IPS-11a (cell line): ENCODE data around the gene RNF223.
"Not testable (repeated sequence)": the region's sequence is repeated elsewhere in the genome, so short reads cannot be mapped to it uniquely, and the experiment has no call there.

Source experiments
- H3K4me3 ChIP-seq: one replicate; pipeline ENCODE4 v1.5.1; 2013; ENCODE audit warnings: low read depth, low read length, control low read depth

Gene RNF223

GRCh38 chr1:1031659-1032235 lies 42.4 kb downstream of the RNF223 start:
- H3K4me3 ChIP-seq, result no peak overlapping the region

DNA sequence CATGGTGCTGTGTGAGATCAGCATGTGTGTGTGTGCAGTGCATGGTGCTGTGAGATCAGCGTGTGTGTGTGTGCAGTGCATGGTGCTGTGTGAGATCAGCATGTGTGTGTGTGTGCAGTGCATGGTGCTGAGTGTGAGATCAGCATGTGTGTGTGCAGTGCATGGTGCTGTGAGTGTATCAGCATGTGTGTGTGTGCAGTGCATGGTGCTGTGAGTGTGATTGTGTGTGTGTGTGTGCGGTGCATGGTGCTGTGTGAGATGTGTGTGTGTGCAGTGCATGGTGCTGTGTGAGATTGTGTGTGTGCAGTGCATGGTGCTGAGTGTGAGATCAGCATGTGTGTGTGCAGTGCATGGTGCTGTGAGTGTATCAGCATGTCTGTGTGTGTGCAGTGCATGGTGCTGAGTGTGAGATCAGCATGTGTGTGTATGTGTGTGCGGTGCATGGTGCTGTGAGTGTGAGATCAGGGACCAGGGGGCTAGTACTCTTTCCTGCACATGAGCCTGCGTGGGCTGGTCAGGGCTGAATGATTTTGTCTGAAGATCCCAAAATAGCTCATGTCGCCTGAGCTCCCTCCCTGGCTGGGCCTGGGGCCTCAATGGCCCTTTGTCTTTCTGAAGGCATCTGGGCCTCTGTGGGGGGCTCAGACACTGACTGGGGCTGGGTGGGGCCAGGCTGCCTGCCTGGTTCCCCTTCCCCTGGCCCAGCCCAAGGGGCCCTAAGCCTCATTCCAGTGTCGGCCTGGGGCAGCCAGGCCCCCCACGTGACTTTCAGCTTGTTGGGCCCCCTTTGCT lies 43.0 kb downstream of the RNF223 start:
- not testable (repeated sequence) for H3K4me3 ChIP-seq

GRCh38 chr1:1027791-1028190 lies 46.3 kb downstream of the RNF223 start:
- H3K4me3 ChIP-seq, result no peak overlapping the region

GRCh38 chr1:1026599-1027413 lies 47.3 kb downstream of the RNF223 start:
- no peak overlapping the region for H3K4me3 ChIP-seq

DNA sequence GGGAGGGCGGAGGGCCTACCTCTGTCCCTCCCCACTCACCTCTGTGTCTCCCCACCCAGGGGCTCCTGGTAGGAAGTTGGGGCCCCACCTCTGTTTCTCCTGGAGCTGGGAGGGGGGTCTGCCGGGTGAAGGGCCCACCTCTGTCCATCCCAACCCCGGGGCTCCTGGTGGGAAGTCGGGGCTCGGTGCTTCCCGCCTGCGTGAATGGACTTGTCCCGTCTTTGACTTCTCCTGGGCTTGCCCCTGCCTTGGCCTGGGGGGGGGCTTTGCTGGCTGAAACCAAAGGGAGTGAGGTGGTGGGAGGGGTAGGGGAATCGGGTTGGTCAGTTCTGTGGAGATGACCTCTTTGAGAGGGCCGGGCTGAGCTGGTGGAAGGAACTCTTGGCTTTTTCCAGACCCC lies 48.4 kb downstream of the RNF223 start:
- H3K4me3 ChIP-seq, result no peak overlapping the region

GRCh38 chr1:1024771-1025699 lies 49.1 kb downstream of the RNF223 start:
- no peak overlapping the region for H3K4me3 ChIP-seq

DNA sequence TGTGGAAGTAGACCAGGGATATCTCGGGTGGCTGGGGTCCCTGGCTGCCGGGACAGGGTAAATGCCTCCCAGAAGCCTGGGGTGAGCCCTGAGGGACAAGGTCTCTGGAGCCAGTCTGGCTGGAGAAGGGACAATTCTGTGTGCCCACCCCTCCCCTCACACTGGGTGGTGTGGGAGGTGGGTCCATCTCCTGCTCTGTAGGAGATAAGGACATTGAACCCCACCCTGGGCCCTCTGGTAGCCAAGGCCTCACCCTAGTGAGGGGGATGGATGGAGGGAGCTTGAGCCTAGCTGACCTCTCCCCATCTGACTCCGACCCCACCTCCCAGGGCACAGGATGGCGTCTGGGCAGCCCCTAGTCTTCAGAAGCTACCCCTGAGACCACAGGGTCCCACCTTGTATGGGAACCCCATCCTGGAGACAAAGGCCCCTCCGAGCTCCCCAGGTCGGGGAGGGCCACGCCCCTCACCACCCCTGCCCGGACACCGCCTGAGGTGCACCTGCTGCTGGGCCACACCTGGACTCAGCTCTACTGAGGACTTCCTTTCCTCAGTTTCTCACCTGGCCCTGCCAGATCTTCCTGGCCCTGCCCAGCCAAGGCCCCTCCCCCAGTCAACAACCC lies 49.8 kb downstream of the RNF223 start:
- H3K4me3 ChIP-seq, result no peak overlapping the region

DNA sequence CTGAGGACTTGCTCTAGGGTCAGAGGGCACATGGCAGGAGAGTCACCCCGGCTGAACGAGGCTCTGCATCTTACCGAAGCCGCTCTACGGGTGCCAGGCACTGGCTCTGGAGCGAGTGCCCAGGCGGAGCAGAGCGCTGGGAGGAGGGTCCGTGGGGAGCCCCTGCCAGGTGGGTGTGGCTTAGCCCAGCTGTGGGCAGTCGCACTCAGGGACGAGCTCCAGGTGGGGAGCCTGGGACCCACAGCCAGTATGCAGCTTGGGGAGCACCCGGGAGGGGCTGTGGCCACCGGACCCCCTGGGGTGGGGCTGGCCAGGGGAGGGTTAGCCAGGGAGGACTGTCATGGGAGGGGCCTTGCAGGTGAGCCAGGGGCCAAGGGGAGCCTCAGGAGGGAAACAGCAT lies 50.4 kb downstream of the RNF223 start:
- H3K4me3 ChIP-seq, result no peak overlapping the region

GRCh38 chr1:1022302-1023009 lies 51.6 kb downstream of the RNF223 start:
- H3K4me3 ChIP-seq, result no peak overlapping the region

- no peak overlapping the region for H3K4me3 ChIP-seq
These were observed 52.2 kb downstream of the RNF223 start for GRCh38 chr1:1021920-1022259.

DNA sequence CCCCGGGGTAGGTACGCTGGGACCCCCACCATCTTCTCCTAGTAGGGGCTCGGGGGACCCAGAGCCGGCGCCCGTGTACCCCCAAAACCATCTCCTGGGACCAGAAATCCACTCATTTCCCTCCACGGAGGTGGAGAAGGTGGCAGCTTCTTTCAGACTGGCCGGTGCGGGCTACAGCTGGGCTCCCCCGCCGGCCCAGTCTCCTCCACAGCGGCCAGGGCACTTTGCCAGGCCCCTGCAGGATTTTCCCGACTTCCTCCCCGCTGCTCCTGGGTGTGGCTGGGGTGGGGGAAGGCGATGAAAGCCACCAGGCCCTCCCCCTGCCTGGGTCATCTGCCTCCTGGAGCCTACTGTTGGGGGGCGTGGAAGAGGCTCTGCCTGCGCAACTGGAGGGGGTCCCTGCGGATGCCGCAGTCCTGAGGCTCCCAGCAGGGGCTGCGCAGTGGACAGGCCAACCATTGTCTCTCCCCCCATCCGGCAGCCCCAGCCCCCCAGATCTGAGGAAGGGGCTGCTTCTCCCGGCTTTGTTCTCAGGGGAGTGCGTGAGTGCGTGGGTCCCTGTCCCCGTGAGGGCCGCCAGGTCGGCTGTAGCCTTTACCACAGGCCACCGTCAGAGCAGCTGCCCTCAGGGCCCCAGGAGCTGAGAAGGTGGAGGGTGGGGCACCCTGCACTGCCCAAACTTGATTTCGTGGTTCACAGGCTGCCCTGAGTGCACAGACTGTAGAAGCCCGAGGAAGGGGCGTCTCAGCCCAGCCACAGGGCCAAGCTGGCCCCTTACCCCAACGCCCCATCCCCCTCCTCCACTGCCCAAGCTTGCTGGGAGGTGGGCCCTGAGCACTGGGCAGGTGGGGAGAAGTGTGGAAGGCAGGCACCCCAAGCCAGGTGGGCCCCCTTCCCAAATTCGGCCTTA lies 52.8 kb downstream of the RNF223 start:
- H3K4me3 ChIP-seq, result peak overlapping the region; percentile 47
